ENCODE results near the gene HECTD4. TPM values are rescaled to one million over a fixed set of nuclear protein-coding genes. Genes with fewer than 3 reads are reported as not detected.

The HECTD4 gene
- total and polyA plus RNA-seq, 9 of the 15 experiments (the other 6 are each of a cell fraction or from before 2014, with no cell fraction given): 3.5 to 33.3 (median 13.5) TPM

- TF ChIP-seq ZNF398 (CRISPR knock-in tag; IDR thresholded peaks at IDR 0.05) (no peak), BHLHE40 (IDR thresholded peaks at IDR 0.05; ENCODE audit: low read length) (peak; percentile 73), ZNF639 (CRISPR knock-in tag; conservative IDR thresholded peaks at IDR 0.05 in 1 of 2, IDR thresholded peaks at IDR 0.05 in 1 of 2) (peak in 1 of 2 experiments; percentile 42; a peak in 1 of 4 replicates), MYC (IDR thresholded peaks at IDR 0.05; ENCODE audit: low read depth, low read length) (peak; percentile 62; the same call in 1 of the 2 replicates), MYC (CRISPR knock-in tag; IDR thresholded peaks at IDR 0.05; ENCODE audit: borderline replicate concordance, low read depth) (0 out of 2 replicates have a peak, but pooled peaks have one; percentile 41), CHD1 (IDR thresholded peaks at IDR 0.05; ENCODE audit: low read length) (peak; percentile 42), PHF20 (IDR thresholded peaks at IDR 0.05; ENCODE audit: partially characterized antibody) (peak; percentile 45), HDAC2 (IDR thresholded peaks at IDR 0.05) (peak; percentile 83), NR2C1 (IDR thresholded peaks at IDR 0.05) (no peak), NR2C1 (tag; IDR thresholded peaks at IDR 0.05) (0 out of 2 replicates have a peak, but pooled peaks have one; percentile 12), MGA (IDR thresholded peaks at IDR 0.05) (peak; percentile 30; the same call in 1 of the 2 replicates), DACH1 (IDR thresholded peaks at IDR 0.05; ENCODE audit: partially characterized antibody) (peak; percentile 57)
Observed at GRCh38 chr12:112419297-112420133, 37.3 kb upstream of the HECTD4 start (continued).

All from K562 (cell line).